Testis (tissue), 3 donors: ENCODE results near the gene NCK2. TPM values are rescaled to one million over a fixed set of nuclear protein-coding genes. Genes with fewer than 3 reads are reported as not detected.

ENCODE experiments used
- DNase-seq: peaks from one replicate; pipeline ENCODE4 v3.0.0-alpha.2; 2019
- H3K27ac ChIP-seq, 2 donors: fragments of 200-600 bp; sonication (generic); one replicate each; pipeline ENCODE4 v1.5.1; 2019
- H3K27me3 ChIP-seq: fragments of 200-600 bp; sonication (generic); one replicate; pipeline ENCODE4 v1.5.1; 2019
- H3K36me3 ChIP-seq: fragments of 200-600 bp; sonication (generic); one replicate; pipeline ENCODE4 v1.5.1; 2017; ENCODE audit warnings: low read depth; ENCODE audit errors: missing control alignments
- H3K4me1 ChIP-seq: fragments of 200-600 bp; sonication (generic); one replicate; pipeline ENCODE4 v1.5.1; 2019
- H3K4me3 ChIP-seq, 2 donors: fragments of 200-600 bp; sonication (generic); one replicate each; pipeline ENCODE4 v1.5.1; 2017 to 2019
- H3K9me3 ChIP-seq: fragments of 200-600 bp; sonication (generic); one replicate; pipeline ENCODE4 v1.5.1; 2017
- POLR2A ChIP-seq: fragments of 450-650 bp; IDR thresholded peaks from one replicate; pipeline ENCODE4 v1.6.1; 2017; ENCODE audit warnings: antibody characterized with exemption, mild to moderate bottlenecking, moderate library complexity
- WGBS, 2 donors: methylation state at CpG; one replicate each; pipeline ENCODE4 v1.1.5; 2018; 5-methylcytosine and 5-hydroxymethylcytosine counted together
- intact Hi-C: fragments of 100-400 bp; cut with DNase I; formaldehyde crosslinking; loops from one replicate; pipeline ENCODE4 v1.15.1; 2023; ENCODE audit warnings: low total_unique reads
- polyA plus RNA-seq: library from polyadenylated mRNA; stranded (reverse); fragments of 350-450 nt; fragmentation: Illumina TruSeq; extraction: RNeasy Lipid Tissue Mini Kit (QIAGEN cat#74804); gene quantifications from one replicate; pipeline ENCODE4 v1.2.3, GENCODE V29; 2014; ENCODE audit warnings: low read depth, low replicate concordance; ENCODE audit not compliant: insufficient read depth
- total RNA-seq, 2 donors: library from RNA; depleted of rRNA; stranded (reverse); fragments of >200 nt; gene quantifications; one replicate each; pipeline ENCODE4 v1.2.3, GENCODE V29; 2016
- TF ChIP-seq, protein P1 (sequence below), 3 experiments: fragments of 450-650 bp in 2 of 3; fragments of 200-600 bp in 1 of 3; sonication (generic) in 1 of 3; IDR thresholded peaks; one replicate each; pipeline ENCODE4 v1.5.1; 2016 to 2019; ENCODE audit warnings: antibody characterized with exemption in 3 of 3, mild to moderate bottlenecking in 2 of 3, moderate library complexity in 1 of 3

Gene NCK2
- total and polyA plus RNA-seq, 3 donors from 2014 or later = 67.7 to 168 (median 105) TPM

- Histone ChIP-seq H3K27ac (no peak overlapping the region), H3K4me1 (no peaks in the 10 kb centered on the region), H3K4me3 (no peak overlapping the region), H3K9me3 (no peaks in the 10 kb centered on the region), H3K27me3 (no peaks in the 10 kb centered on the region), H3K36me3 (no peaks in the 10 kb centered on the region)
- no peak for DNase-seq
- intact Hi-C loops = no loop called here
- no peak for TF ChIP-seq POLR2A
- TF ChIP-seq, protein P1, sequence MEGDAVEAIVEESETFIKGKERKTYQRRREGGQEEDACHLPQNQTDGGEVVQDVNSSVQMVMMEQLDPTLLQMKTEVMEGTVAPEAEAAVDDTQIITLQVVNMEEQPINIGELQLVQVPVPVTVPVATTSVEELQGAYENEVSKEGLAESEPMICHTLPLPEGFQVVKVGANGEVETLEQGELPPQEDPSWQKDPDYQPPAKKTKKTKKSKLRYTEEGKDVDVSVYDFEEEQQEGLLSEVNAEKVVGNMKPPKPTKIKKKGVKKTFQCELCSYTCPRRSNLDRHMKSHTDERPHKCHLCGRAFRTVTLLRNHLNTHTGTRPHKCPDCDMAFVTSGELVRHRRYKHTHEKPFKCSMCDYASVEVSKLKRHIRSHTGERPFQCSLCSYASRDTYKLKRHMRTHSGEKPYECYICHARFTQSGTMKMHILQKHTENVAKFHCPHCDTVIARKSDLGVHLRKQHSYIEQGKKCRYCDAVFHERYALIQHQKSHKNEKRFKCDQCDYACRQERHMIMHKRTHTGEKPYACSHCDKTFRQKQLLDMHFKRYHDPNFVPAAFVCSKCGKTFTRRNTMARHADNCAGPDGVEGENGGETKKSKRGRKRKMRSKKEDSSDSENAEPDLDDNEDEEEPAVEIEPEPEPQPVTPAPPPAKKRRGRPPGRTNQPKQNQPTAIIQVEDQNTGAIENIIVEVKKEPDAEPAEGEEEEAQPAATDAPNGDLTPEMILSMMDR (IDR thresholded peaks at IDR 0.05) = no peak
Measured at GRCh38 chr2:105708697-105709096, 36.0 kb upstream of the NCK2 start.

DNA sequence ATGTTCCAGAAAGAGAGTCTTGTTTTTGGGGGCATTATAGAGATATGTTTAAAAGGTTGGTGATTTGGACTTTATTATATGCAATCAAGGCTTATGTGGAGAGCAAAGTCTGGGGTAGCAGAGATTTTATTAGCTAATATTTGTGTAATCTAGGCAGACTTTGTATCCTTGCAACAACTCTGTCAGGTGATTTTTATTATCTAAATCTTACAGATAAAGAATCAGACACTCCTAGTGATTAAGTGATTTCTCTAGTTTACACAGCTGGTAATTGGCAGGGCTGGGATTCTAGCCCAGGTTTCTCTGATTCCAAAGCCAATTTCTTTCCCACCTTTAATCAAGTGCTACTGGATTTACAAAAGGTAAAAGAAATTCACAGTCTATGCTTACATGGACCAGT, 33.3 kb upstream of the NCK2 start:
- H3K36me3 ChIP-seq = no peaks in the 10 kb centered on the region
- no peaks in the 10 kb centered on the region for H3K27me3 ChIP-seq
- no peak overlapping the region for H3K4me3 ChIP-seq
- H3K4me1 ChIP-seq = no peaks in the 10 kb centered on the region
- TF ChIP-seq POLR2A = no peak
- no peak overlapping the region for H3K27ac ChIP-seq
- intact Hi-C loops = no loop called here
- DNase-seq = no peak
- H3K9me3 ChIP-seq = no peaks in the 10 kb centered on the region

DNA sequence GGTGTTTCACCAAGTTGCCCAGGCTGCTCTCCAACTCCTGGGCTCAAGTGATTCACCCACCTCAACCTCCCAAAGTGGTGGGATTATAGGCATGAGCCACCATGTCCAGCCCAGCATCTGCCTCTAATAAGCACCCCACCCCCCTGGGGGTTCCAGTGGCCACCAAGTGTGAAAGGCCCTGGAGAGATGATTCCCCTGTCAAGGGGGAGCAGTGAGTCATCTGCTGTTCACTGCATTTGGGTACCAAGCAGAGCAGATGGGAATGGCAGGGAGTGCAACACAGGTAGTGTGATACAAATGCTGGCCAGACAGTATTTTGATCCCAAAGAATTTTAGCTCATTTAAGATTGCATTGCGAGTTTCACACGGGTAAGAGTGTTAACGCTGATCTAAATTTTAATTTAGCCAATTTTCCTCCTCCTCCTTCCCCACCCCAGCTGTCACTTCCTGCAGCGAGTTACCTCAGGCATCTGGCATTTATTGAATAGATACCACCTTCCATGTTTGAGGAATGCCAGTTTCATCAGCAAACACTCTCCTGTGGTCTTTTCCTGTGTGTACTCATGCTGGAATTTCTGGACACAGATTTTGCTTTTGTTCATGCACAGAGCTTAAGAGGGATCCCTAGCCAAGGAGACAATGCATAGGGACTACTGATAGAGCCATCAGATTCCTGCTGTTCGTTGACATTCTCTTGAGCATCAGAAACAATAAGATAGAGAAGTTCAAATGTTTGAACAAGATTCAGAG, 32.4 kb upstream of the NCK2 start:
- WGBS, 2 donors = 85 to 94% methylated on average over 5 of the region's 5 CpGs
- intact Hi-C loops = no loop called here
- H3K36me3 ChIP-seq = no peaks in the 10 kb centered on the region
- H3K27ac ChIP-seq = no peak overlapping the region
- H3K4me1 ChIP-seq = no peaks in the 10 kb centered on the region
- no peak for DNase-seq
- H3K9me3 ChIP-seq = no peaks in the 10 kb centered on the region
- no peak overlapping the region for H3K4me3 ChIP-seq
- TF ChIP-seq, protein P1 (IDR thresholded peaks at IDR 0.05) = no peak
- TF ChIP-seq POLR2A = no peak
- H3K27me3 ChIP-seq = no peaks in the 10 kb centered on the region

GRCh38 chr2:105712981-105713596, 31.6 kb upstream of the NCK2 start:
- 91 to 93% methylated on average over 6 of the region's 6 CpGs for WGBS, 2 donors
- H3K4me1 ChIP-seq = no peaks in the 10 kb centered on the region
- no peak for DNase-seq
- H3K27ac ChIP-seq = no peak overlapping the region
- TF ChIP-seq, protein P1 (IDR thresholded peaks at IDR 0.05) = no peak
- no peak for TF ChIP-seq POLR2A
- no peak overlapping the region for H3K4me3 ChIP-seq
- H3K9me3 ChIP-seq = no peaks in the 10 kb centered on the region
- H3K27me3 ChIP-seq = no peaks in the 10 kb centered on the region
- intact Hi-C loops = no loop called here
- H3K36me3 ChIP-seq = no peaks in the 10 kb centered on the region

DNA sequence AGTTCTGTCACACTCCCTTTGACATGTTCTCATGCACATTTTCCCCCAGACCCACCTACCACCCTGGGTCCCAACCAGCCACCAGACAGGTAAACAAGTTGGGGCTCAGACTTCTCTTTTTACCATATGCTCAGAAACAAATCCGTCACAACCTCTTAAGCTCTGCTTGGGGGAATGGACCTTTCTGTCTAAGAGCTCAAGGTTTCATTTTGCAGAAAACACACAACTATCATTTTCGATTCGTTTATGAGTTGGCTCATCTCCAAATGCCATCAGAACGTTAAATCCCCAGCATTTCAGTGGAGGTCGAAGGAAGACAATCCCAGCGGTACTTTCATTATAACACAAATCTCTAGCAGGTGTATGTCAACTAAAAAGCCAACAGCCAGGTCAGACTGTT, 30.6 kb upstream of the NCK2 start:
- TF ChIP-seq, protein P1 (IDR thresholded peaks at IDR 0.05) = no peak
- no peak for TF ChIP-seq POLR2A
- Histone ChIP-seq H3K27ac (no peak overlapping the region), H3K27me3 (no peaks in the 10 kb centered on the region), H3K36me3 (no peaks in the 10 kb centered on the region), H3K9me3 (no peaks in the 10 kb centered on the region), H3K4me3 (no peak overlapping the region), H3K4me1 (no peaks in the 10 kb centered on the region)
- 80 to 85% methylated on average over 6 of the region's 6 CpGs for WGBS, 2 donors
- intact Hi-C loops = no loop called here
- no peak for DNase-seq
